ENCODE results near the gene PGC.

- TF ChIP-seq, protein P1, sequence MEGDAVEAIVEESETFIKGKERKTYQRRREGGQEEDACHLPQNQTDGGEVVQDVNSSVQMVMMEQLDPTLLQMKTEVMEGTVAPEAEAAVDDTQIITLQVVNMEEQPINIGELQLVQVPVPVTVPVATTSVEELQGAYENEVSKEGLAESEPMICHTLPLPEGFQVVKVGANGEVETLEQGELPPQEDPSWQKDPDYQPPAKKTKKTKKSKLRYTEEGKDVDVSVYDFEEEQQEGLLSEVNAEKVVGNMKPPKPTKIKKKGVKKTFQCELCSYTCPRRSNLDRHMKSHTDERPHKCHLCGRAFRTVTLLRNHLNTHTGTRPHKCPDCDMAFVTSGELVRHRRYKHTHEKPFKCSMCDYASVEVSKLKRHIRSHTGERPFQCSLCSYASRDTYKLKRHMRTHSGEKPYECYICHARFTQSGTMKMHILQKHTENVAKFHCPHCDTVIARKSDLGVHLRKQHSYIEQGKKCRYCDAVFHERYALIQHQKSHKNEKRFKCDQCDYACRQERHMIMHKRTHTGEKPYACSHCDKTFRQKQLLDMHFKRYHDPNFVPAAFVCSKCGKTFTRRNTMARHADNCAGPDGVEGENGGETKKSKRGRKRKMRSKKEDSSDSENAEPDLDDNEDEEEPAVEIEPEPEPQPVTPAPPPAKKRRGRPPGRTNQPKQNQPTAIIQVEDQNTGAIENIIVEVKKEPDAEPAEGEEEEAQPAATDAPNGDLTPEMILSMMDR (IDR thresholded peaks at IDR 0.05; ENCODE audit: low read depth, low read length) = no peak
- TF ChIP-seq EZH2phosphoT487 (IDR thresholded peaks at IDR 0.05; ENCODE audit: low read depth) = no peak
These were observed 42.8 kb upstream of the PGC start for GRCh38 chr6:41790045-41790444.
